ENCODE results near the gene KLF15.

The KLF15 gene

DNA sequence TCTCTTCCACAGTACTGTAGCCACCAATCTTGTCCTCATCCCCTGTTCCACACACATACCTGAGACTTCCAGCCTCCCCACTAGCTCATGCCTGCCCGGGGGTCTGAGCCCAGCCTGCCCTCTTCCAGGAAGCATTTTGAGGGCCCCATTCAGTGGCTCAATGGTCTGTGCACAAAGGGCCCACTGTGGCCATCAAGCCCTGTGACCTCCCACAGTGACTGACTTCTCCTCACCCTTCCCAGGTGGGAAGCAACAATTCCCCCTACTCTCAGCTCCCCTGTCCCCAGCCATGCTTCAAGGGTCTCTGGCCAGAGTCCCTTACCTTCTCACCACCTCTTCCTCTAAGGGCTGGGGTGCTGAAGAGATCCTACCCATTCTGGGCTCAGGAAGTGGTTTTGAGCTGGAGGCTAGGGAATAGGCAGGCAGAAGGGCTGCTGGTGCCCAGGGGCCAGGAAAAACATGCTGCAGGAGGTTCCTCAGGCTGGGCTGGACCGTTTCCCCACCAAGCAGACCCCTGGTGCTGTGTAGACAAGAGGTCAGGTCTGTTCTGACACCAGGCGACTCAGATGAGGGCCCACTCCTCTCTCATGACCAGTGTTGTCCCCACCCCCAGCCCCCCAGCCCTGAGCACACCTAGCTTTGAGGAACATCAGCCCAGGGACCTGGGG lies 3.0 kb upstream of the KLF15 start:
- DNase-seq, result no peak

DNA sequence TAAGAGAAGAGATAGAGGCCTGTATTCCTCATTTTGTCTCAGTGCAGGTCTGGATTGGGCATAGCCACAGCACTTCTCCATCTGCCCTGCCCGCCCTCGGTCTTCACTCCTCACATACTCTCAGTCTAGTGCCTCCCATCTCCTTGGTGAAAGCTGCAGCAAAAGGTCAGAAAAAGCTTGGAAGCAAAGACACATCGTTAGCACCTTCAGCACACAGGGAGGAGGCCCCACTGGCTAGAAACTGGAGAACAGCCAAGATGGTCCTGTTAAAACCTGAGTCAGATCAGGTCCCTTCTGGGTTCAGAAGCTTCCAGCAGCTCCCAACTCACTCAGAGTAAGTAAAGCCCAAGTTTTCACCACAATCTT lies 1.6 kb upstream of the KLF15 start:
- no peak for DNase-seq

DNA sequence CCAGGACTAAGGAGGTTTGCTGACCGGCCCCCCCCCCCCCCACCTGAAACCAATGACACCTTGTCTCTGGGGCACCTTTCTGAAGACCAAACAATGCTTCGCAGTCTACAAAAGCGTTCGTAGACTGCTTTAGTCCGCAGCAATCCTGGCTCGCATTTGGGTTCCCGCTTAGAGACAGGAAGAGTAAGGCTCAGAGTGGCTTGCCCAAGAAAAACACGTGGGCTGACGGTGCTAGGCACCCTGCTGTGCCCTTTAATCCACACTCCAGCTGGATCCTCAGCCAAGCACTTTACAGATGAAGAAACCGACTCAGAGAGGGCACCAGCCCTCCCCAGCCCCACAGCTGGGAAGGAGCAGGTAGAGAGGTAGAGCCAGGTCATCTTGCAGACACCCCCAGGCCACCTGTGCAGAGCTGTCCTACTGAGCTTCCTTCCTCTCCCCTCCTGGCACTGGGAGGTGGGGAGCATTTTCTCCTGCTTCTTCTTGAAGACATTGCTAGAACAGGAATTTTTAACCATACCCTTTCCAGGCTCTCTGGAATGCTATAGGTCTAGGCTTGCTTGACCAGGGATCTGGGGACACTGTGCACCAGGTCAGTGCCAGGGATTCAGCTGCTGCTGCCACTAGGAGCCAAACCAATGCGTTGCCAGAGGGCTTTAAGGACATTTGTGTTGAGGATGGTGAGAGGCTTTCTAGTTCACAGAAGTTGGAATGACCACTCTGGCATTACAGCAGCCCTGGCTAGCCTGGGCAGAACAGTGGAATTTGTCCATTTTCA lies 1.0 kb upstream of the KLF15 start:
- no peak for DNase-seq

DNA sequence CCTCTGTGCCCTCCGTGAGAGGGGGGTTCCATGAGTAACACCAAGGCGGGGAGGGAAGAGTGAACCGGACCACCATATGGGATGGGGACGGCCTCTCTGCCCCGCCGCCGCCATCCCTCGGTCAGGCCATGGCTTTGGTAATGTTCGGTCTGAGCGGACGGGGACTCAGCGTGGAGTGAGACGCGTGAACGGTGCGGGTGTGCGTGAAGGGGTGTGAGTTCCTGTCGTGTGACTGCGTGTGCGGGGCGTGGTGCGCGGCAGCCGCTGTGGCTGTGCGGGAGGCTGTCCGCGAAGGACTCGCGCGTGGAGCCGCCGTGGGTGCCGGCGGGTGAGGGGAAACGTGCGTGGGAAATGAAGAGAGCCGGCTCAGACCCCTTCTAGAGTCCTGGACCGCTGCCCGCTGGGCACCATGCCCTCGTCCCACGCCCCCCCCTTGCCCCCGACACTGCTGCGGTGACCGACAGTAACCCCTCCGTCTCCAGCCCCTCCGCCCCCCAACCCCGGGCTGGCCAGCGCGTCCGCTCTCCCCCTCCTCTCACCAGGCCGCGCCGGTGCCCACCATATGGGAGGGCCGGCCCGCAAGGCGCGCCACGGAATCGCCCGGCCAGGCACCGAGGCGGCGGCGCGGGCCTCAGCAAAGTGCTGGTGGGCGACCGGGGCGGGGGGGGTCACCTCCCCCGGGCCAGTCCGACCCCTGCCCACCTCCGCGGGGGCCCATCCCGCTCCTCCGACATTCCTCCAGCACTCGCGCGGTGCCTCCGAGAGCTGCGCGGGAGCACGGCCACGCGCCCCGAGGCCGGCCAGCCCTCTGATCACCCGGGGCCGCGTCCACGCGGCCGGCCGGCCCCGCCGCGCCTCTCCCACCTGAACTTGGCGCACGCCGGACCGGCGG lies 589 bp downstream of the KLF15 start:
- no peak for DNase-seq

DNA sequence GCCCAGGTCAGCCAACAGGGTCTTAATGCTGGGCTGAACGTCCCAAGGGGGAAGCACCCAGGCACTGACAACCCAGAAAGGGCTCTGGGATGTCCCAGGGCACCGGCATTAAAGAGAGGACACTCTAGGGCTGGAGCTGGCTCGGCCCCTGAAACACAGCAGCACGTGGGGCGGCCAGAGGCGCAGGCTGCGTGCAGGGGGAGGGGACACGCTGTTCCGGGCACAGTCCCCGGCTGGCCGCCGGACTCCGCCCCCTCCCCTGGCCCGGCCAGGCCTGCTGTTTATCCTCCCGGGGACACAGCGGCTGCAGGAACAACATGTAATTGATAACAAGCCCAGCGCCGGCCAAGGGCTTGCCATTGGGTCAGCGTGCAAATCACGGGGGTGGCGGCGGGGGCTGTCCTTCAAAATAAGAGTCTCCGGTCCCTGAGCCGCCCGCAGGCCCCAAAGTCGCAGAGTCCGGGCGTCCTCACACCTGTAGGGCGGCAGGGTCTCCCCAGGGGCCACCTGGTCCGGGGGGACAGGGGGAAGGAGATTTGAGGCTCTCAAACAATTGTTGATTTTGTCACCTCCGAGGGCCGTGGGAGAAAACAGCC lies 1.3 kb downstream of the KLF15 start:
- DNase-seq, result no peak

DNA sequence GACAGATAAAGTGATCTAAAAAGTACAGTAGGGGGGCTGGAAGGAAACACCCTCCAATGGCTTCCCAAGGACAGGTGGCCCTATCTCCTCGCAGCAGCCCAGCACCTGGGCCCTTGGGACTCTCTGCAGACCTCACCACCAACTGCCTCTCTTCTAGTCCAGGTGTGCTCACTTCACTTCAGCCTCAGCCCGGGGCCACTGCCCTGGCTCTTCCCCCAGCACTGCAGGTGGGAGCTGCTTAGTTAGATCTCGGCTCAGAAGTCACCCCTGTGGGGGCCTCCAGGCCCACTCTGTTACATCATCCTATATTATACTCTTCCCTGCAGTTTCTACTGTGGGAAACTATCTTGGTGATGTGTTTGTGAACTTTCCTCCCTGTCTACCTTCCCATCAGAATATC lies 2.0 kb downstream of the KLF15 start:
- DNase-seq, result no peak

DNA sequence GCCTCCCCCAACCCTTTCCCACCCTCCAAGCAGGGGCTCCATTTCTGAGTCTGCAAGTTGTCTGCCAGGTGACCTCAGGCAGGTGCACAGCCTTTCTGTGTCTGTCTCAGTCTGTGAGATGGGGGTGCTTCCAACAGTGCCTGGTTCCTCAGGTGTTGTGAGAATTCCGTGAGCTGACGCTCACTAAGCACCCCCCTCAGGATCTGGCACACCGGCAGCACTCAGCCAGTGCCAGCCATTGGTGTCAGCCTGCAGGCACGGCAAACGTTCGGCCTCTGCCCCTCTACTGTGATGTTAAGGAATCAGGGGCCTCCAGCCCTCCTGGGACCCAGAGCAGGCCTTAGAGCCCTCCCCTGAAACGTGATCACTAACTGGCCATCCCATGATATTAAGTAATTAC lies 2.4 kb downstream of the KLF15 start:
- no peak for DNase-seq

DNA sequence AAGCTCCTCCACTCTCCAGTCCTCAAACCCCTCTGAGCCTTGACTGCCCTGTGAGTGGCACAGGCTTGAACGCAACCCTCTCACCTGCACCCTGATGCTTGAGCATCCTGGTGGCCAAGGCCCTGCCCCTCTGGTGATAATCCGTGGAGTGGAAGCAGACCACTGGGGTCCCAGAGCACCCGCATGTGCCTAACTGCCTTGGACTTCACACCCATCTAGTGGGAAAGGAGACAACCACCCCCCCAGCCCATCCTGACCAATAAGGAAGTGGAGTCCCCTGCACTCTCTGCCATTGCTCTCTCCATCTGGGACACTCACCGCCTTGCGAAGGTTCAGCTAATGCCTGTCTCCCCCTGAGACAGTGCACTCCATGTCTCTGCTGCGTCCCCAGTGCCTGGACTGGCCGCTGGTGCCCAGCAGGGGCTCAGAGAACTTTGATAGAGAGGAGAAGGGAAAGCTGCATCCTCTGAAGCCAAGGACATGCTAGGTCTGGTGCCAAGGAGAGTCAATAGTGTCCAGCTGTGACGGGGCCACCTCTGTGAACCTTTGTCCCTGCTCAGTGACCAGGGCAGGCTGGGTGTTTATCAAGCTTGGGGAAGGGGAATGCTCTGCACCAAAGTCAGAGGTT lies 3.4 kb downstream of the KLF15 start:
- no peak for DNase-seq

DNA sequence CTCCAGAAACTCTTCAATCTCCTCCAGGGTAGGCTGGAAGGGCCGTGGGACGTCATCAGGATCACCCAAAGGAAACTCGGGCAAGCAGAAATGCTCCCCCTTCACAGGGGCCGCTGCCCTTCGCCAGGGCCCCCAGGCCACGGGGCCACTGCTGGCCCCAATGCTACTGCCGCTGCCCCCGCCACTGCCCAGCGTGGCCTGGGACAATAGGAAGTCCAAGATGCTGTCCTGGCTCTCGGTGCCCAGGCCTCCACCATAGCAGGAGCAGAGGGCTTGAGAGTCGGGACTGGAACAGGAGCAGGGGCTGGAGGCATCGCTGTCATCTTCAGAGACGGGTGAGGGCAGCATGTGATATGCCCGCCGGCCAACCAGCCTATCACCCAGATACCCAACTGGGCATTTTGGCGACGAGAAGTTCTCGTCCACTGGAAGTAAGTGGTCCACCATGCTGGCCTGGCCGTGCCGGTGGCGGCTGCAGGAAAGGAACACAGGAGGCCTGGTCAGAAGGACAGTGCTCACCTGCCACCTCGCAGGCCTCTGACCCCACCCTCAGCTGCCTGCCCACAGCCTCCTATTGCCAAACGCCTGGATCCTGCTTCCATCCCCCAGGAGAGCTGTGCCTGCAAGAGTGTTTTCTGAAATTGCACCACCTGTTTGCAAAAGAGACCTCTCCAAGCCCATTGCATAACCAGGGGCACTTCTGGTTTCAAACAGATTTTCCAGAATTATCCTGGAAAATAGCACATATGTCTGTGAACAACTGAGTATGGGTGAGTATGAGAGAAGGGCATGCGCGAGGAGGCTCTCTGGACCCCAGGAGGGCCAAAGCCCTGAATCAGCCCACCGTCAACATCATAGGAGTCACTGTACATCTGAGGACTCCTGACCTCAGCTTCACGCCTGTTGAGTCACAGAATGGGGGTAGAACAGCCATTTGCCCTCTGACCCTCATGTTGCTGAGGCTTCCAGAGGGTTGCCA lies 4.4 kb downstream of the KLF15 start:
- DNase-seq, result no peak

DNA sequence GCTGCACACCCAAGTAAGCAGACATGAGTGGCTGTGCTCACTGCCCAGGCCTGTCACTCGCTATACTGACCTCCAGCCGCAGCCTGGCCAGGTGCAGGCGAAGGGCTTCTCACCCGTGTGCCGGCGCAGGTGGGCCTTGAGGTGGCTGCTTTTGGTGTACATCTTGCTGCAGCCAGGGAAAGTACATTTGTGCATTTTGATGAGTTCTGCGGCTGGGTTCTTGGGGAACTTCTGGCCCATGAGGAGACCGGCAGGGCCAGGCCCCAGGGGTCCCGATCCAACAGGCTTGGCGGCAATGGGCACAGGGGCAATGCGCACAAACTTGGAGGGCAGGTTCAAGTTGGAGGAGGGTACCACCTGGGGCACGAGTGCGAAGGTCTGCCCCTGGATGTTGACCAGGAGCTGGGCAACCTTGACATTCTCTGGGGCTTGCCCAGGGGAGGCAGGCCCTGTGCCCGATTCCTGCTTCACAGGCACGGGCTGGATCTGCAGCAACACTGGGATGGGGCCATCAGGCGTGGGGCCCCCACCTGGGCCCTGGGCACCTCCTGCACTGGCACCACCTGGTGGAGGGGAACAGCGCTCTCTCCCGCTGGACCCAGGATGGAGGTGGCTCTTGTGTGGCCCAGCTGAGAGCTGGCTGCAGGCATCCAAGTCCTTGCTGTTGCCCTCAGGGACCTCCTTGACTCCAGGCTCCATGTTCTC lies 5.3 kb downstream of the KLF15 start:
- no peak for DNase-seq

DNA sequence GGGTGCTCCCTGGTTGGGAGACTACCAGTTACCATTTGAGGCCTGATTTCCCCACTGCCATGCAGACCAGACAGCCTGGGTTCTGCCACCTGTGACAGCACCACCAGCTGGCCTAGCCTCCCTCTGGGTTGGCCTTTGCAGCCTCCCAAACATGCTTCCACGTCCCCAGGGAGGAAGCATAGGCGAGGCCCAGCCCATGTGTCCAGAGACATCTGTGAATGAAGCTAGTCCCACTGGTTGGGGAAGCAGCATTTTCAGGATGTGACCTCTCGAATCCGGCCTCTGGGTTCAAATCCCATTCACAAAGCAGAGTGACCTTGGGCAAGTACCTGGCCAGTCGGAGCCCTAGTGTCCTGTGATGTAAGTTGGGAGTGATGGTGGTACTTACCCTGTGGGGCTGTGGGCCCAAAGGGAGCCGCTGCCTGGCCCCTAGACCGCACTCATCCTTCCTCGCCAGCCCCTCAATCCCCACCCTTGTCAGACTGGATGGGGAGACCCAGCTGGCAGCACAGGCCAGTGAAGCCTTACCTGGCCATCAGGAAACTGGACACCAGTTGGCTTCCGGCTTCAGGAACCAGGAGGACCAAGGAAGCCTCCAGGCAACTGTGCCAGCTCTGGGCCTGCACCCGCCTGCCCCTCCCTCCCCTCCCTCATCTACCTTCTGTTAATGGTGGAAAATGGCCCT lies 6.0 kb downstream of the KLF15 start:
- DNase-seq, result no peak

DNA sequence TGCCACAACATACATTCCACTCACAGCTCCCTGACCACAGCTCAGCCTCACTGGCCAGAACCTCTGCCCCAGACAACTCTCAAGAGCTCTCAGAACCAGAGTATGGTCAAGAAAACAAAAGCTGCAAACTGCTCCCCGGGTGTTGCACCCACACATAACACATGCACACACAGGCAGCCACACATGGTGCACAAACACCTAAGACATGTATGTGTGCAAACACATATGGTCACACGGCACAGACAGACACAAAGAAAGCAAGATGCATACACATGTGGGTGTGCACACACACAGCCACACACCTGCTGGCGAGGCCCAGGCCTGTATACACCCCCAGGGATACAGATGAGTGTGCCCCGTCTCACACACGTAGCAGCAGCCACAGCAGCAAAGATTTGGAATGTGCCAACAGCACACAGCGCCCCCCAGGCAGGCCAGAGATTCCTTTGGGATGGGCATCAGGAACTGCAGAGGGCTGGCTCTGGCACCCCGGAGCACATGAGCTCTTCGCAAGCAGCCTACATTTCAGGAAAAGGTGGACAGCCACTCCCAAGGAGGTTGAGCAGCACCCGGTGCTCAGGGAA lies 6.6 kb downstream of the KLF15 start:
- DNase-seq, result no peak

DNA sequence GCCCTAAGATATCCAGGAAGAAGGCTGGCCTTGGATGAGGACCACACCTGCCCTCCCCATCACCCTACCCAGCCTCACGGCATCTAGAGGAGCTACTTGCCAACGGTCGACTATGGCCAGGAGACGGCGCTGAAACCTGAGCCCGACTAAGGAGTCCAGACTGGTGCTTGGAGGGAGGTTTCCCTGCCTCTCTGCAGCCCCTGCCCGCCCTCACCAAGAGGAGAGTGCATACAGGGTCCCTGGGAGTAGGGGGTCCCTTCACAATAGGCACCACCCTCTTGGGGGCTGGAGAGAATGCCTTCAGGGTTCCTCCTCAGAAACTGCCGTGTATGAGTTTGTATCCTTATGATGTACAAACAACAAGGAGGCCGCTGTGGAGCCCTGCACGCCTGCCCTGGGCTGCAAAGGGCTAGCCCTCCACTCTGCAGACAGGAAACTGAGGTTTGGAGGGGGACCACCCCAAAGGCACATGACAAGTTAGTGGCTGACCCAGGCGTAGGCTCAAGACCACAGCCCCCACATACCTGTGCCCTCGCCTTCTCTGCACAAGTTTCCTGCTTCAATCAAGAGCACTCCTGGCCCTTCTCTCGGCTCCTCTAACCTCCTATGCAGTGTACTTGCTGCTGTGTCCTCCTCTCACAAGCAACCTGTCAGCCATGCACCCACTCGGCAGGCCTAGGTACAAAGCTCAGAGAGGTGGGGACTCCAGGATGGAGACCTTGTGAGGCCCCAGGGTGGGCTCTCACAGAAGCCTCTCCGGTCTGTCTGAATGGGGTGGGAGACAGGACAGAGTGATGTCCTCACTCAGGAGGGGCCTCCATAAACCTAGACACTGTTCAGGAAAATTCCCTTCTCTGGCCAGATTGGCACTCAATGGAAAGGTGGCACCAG lies 7.4 kb downstream of the KLF15 start:
- no peak for DNase-seq

DNA sequence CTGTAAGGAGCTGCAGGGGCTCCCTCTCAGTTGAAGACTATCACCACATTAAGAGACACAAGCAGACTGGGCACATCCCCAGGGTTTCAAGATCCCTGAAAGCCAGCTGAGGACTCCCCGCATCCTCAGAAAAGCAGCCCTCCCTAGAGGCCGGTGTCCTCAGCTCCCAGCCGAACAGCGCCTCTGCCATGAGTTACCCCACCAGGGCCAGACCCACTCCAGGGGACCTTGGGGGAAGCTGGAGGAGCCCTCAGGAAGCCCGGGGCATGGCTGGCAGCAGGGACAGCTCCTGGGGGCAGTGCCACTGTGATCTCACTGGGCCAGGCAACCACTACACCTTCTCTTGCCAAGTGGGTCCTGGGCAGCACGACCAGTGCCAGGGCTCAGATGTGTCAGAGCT lies 8.1 kb downstream of the KLF15 start:
- no peak for DNase-seq

DNA sequence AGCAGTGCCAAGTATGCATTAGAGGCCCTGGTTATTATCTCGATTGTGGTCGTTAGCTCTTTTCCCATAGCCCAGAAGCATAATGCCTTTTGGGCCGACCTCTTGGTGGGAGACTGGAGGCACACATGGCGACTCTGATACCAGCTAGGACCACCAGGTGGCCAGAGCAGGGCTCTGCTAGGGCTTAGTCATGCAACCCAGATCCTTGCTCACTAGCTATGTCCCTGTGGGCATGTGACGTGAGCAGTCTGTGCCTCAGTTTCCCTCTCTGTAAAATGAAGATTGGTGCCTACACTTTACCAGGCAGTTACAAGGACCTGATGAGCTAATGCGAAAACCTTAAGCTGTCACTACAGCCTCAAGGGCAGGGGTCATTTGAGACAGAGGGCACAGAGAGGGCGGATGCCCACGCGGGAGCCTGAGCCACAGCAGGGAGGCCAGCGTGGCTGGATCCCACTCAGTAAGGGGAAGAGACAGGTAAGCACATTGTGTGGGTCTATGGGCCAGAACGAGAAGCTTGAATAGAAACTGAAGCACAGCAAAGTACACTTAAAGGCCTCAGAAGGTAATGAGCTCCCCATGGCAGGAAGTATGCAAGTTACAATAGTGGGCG lies 8.8 kb downstream of the KLF15 start:
- DNase-seq, result no peak

DNA sequence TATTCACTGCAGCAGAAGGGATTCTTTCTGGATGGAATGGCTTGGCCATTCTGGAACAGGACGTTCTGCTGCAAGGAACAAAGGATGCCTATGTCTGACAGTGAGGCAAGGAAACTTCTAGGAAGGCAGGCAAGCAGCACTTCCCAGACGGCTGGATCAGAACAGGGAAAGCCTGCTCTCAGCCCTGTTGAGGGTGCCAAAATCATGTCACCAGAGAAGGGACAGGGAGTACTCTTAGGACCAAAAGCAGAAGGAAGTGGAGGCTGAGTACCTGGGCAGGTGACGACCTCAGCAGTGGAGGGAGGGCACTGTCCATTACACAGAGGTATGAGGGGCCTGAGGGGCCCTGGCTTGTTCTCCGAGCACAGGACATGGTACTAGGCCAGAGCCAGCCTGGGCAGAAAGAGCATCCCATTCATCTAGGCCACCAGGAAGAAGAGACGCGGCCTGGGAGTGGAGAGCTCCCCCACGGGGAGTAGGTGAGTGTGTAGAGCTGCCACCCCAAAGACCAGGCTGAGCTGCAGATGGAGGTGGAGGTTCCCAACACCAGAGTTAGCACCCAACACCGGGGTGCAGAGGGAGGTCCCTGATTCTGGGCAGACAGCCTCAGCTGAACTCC lies 9.6 kb downstream of the KLF15 start:
- no peak for DNase-seq

DNA sequence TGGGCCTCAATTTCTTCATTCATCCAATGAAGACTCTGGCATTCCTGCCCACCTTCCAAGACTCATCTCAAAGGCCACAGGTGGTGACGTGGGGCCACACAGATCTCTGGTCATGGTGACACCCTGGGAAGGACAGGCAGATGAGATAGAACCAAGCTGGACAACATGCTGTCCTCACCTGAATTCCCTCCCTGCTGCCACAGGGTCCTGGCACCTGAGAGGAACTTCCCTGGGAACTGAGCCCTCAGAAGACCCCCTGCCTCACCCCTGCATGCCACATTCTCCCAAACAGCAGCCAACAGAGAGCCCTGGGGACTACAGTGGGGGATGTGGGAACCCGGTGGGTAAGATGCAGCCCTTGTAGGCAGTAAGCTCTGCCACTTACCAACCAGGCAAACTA lies 10.7 kb downstream of the KLF15 start:
- DNase-seq, result no peak

Data from AML-193 (cell line).